GOT3 (cell line): ENCODE measurements around the gene PAH.
"Not testable (repeated sequence)": the region's sequence is repeated elsewhere in the genome, so short reads cannot be mapped to it uniquely, and the experiment has no call there.

Experiments used
- DNase-seq: peaks from one replicate; lab custom pipeline; 2025; ENCODE audit warnings: mixed read lengths; lab: John Stamatoyannopoulos, UW

The PAH gene

DNA sequence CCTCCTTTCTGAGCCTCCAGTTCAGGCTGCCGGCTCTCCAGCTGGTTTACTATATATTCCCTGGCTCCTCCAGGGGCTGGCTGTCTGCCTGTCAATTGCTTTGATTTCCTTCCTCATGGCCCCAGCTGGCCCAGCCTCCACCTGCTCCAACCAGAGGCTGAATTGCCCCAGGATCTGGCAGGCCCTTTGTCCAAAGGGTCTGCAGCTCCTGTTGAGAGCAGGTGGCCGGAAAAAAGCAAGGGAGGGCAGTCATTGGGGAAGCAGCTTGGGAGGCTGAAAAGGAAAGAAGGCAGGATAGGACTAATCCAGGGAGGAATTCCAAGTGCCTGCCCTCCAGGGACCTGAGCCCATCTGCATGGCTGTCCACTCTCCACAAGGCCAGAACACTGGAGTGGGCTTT lies 25.3 kb downstream of the PAH start:
- DNase-seq, result no peak

GRCh38 chr12:102888511-102888910 lies 28.5 kb downstream of the PAH start:
- DNase-seq, result no peak

GRCh38 chr12:102885043-102885932 lies 31.8 kb downstream of the PAH start:
- DNase-seq, result no peak

- DNase-seq, result no peak
Measured at GRCh38 chr12:102883204-102883799, 33.7 kb downstream of the PAH start.

- no peak for DNase-seq
Measured at GRCh38 chr12:102880783-102881182, 36.3 kb downstream of the PAH start.

GRCh38 chr12:102879144-102879763 lies 37.8 kb downstream of the PAH start:
- no peak for DNase-seq

DNA sequence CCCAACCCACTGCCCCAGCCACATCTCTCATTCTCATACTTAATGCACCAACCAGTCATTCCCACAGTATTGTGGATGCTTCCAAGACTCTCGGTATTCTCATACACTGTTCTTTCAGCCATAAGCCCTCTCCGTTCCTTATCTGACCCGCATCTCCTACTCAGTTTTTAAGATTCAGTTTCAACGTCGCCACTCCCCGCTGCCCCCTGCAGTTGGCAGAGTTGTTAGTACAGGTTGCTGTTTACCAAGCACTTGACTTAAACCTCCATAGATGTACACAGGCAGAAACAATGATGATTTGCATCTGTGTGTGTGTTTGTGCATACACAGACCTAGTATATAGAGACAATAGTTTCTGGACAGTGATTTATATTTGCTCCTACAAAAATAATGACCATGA lies 40.2 kb downstream of the PAH start:
- no peak for DNase-seq

- no peak for DNase-seq
Measured at GRCh38 chr12:102874819-102875218, 42.2 kb downstream of the PAH start.

DNA sequence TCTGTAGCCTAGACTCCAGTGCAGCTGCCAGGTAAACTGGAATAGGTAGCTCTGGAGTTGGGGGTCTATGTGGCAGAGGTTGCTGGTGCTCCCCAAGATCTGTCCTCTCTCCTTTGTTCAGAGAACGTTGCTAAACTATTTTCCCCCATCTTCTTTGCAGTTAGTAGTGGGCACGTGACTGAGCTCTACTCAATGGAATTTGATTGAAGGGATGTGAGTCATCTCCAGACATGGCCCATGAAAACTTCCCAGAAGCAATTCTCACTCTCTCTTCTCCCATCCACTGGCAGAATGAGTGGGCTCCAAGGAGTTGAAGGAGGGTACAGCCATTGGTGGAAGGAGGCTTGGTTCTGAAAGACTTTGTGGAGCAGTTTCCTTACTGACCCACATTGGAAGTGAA lies 44.0 kb downstream of the PAH start:
- DNase-seq, result no peak

GRCh38 chr12:102871014-102871413 lies 46.0 kb downstream of the PAH start:
- DNase-seq, result no peak

DNA sequence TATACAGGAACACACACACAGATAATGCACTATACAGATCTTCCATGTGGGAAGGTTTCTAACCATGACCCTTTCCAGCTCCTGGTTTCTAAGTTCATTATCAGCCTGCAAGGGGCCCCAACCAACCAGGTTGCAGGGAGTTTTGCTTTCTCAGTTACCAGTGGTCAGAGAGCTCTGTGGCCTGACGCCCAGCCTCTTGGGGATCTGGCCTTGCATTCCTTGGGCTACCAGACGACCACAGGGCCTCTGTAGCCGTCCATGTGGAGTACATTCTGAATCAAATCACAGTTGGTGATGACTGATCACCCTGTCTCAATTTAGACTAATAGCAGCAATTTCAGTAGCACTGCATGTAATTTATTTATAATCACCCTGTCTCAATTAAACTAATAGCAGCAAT lies 47.5 kb downstream of the PAH start:
- no peak for DNase-seq

DNA sequence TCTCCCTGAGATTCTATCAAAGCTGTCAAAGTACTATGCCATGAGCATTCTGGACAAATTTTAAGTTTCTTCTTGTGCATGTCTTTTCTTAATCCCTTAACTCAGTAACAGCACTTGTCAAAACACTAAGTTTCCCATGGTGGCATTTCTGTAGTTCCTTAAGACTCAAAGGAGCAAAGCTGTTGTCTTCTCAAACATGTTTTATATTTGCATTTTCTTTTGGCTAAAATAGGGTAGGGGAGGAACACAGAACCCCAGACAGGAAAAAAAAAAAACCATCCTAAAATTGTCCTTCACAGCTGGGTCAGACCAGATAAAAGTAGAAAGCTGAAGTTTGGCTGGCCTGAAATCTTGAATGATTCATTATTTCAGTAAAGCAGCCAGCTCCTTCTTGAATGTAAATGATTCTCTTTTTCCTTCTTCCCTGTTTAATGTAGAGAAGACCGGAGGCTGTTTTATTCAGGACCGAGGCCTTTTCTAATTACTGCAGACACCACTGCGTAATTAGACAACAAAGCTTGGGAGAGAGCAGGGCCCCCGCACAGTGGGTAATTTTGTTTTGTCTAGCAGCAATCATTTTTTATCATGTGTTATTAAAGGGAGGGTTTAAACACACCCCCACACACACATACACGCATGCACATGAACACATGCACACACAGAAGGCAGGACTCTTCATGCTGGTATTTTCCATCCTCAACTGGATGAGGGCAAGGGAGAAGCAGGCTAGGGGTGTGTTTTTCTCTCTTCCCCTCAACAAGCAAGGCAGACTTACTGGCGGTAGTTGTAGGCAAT lies 51.0 kb downstream of the PAH start:
- DNase-seq, result no peak

DNA sequence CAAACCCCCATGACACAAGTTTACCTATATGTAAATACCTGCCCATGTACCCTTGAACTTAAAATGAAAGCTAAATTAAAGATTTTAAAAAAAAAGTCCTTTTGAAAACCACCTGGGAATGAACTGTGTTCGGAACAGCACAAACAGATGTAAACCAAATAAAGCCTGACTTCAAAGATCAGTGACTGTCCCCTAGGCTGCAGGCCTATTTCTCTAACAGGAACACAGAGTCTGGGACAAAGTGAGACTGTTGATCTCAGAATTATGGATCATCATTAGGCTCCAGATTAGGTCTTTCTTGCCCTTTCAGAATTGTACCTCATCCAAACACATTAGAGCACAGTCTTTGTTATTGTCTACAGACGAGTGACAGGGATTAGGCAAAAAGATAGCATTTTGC lies 54.6 kb downstream of the PAH start:
- no peak for DNase-seq

GRCh38 chr12:102851246-102851645 lies 65.8 kb downstream of the PAH start:
- DNase-seq, result no peak

GRCh38 chr12:102849722-102850447 lies 67.2 kb downstream of the PAH start:
- DNase-seq, result no peak

GRCh38 chr12:102848832-102849231 lies 68.2 kb downstream of the PAH start:
- DNase-seq, result no peak

DNA sequence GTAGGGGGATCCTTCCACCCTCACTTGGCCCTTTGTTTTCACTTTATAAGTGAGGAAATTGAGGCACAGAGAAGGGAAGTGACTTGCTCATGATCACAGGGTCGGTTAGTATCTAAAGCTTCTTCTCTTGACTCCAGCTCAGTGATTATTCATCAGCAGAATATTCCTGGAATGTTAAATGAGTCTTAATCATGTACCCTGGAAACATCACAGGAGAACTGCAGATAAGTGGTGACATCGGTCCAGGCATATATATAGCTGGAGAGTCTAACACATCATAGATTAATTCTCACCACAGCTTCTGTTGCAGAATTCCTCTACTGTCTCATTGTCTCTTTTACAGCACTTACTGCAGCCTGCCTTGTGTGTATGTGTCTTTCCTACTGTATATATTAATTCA lies 69.9 kb downstream of the PAH start:
- no peak for DNase-seq

GRCh38 chr12:102833687-102834441 lies 83.2 kb downstream of the PAH start:
- DNase-seq, result no peak

DNA sequence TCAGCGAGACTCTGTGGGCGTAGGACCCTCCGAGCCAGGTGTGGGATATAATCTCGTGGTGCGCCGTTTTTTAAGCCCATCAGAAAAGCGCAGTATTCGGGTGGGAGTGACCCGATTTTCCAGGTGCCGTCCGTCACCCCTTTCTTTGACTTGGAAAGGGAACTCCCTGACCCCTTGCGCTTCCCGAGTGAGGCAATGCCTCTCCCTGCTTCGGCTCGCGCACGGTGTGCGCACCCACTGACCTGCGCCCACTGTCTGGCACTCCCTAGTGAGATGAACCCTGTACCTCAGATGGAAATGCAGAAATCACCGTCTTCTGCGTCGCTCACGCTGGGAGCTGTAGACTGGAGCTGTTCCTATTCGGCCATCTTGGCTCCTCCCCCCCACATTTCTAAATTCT lies 84.2 kb downstream of the PAH start:
- not testable (repeated sequence) for DNase-seq

DNA sequence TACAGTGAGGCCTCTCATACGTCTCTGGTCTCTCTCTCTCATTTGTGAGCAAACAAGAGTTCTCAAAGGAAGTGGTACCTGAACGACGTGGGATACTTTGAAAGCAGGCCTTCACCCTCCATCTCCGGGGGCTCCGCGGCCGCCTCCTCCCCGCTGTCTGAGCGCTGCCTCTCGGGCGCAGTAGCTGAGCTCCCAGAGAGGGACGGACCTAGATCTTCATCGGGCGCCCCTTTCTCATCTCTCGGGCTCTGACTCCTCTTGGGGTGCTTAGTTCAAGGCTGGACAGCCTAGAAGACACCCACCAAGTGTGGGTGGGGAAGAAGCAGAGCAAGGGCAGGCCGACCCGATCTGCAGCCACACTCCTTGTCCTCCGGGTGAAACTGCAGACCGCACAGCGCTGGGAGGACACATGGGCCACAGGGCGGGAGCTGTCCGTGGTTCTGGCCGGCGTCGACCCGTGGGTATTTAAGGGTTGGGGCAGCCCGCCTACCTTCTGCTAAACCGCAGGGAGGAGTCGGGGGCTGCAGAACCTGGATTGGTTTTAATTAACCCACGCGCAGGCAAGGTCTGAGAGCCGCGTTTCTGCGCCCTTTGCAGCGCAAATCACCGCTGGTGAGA lies 92.7 kb downstream of the PAH start:
- DNase-seq, result no peak
